Measurements from ENCODE around the gene USP19. TPM values are rescaled to one million over a fixed set of nuclear protein-coding genes. Genes with fewer than 3 reads are reported as not detected.

Gene USP19
- total RNA-seq, 1 donor from 2014 or later, result 75.0 TPM

DNA sequence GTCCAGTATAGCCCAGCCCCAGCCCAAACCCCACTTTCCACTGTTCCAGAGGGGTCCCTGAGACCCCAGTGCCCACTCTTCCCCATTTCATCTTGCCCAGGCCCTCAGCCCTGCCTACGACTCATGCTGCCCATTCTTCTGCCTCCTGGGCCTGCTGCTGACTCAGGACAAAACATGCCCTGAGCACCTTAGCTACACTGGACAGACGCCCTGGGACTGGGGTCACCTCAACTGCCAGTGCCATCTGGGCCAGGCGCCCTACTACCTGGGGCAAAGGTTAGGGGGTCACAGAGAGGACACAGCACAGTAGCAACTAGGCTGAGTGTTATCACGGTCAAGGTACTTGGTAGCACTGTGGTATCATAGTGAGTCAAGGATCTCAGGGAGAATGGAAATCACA, 14.9 kb upstream of the USP19 start:
- intact Hi-C loops (cut with micrococcal nuclease), result no loop called here

DNA sequence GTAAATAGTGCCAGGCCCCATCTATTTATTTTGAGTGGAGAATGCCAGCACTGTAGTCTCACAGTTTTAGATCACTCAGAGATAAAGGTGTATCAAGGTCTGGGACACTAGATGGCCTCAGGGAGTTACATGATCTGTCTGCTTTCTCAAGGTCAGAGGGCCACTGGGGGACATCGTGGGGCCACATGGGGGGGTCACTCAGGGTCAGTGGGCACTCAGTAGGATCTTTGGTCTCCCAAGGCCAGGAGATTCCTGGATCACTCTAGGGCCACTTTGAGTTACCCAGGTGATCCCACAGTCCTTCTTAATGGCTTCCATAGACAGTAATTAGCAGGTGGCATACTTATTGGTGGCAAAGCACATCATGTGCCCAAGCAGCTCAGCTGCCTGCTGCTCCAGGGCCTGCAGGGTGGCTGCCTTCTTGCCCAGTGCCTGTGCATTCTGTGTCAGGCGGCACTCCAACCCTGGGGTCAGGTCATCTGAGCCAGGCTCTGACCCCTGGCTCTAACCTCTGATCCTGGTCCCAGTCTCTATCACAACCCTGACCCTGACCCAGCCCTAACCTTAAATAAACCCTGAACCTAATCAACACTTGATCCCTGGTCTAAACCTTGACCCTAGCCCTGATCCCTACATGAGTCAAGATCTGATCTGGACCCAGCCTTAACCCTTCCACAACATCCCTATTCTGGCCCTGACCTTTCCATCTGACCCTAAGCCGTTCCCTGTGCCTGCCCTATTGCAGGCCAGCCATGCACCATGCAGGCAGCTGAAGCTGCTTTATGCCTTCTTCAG, 14.0 kb upstream of the USP19 start:
- intact Hi-C loops (cut with micrococcal nuclease), result no loop called here

GRCh38 chr3:49133226-49133951, 12.8 kb upstream of the USP19 start:
- intact Hi-C loops (cut with micrococcal nuclease), result no loop called here

GRCh38 chr3:49132437-49133225, 12.0 kb upstream of the USP19 start, which contains the start of gene LAMB2:
TSS of gene LAMB2 (minus strand) at chr3:49133050. CDS start at chr3:49132867, 183 bp downstream.
- intact Hi-C loops (cut with micrococcal nuclease), result no loop called here

DNA sequence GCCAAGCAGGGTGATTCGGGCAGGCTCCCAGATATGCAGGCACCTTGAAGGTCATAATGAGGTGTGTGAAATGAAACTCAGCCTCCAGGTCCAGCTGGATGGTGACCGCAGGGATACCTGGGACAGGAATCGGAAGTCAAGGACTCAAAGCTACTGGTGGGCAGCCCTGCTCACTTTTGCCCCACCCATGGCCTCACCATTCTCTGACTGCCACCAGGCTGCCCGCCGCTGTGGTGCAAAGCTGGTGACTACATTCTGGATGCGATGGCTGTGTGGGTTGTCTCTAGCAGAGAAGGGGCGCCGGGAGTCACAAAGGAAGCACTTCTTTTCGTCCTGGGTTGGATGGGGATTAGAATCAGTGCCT, 11.4 kb upstream of the USP19 start:
- intact Hi-C loops (cut with micrococcal nuclease), result no loop called here

DNA sequence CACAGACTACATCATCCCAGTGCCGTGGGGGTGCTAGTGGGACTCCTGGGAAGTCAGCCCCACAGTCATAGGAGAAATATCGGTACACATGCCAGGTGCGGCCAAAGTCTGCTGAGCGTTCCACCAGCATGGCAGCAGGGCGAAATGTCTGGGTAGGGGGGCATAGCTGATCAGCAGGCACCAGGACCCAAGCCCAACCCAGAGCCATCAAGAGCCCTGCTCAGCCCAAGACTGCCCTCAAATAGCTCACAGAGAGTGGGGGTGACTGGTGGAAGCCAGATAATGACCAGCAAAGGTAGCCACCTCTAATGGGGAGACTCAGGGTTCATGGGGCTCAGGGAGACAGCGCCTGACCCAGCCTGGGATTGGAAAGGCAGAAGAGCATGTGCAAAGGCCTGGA, 11.0 kb upstream of the USP19 start:
- intact Hi-C loops (cut with micrococcal nuclease), result no loop called here

DNA sequence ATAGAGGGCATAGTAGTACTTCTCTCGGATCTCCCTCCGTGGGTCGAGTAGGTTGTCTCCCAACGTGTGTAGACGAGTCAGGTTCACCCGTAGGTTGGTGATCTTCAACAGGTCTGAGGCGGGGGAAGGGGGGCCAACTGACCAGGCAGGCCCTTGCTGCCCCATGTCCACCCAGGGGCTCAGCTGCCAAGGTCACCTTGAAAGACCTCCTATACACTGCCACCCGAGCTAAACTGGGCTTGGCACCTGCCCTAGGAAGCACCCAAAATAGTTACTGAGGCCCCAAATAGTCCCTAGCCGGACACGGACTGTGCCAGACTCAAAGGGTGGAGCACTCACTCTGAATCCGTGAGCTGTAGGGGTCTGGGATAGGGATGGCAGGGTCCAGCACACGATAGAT, 10.4 kb upstream of the USP19 start:
- intact Hi-C loops (cut with micrococcal nuclease), result no loop called here

DNA sequence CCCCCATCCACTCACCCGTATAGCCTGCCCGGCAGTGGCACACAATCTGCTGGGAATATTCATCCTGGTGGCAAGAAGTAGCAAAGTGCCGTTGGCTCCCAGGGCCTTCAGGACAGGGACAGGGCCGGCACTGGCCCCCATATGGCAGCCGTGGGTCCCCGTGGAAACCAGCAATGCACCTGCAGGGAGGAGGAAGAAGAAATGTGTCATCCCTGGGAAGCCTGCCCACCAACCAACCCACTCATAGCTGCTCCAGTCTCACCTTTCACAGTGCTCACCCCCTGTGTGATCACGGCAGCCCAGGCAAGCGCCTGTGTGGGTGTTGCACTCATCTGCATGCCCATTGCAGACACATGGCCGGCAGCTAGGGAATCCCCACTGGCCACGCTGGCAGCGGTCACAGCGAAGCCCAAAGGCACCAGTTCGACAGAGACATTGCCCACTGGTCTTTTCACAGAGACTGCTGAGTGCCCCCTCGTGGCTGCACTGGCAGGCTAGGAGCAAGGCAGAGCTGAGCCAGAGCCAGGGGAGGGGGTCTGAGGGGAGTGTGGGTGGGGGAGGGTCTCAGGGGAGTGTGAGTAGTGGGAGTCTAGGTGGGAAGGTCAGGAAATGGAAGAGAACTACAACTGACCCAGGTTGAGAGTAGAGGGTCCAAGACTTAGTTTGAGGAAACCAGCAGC, 4.5 kb upstream of the USP19 start:
- intact Hi-C loops (cut with micrococcal nuclease), result loop anchor here (5.0 kb wide), 1 partner anchor 547 kb away; the partner anchor contains the start of gene APEH

DNA sequence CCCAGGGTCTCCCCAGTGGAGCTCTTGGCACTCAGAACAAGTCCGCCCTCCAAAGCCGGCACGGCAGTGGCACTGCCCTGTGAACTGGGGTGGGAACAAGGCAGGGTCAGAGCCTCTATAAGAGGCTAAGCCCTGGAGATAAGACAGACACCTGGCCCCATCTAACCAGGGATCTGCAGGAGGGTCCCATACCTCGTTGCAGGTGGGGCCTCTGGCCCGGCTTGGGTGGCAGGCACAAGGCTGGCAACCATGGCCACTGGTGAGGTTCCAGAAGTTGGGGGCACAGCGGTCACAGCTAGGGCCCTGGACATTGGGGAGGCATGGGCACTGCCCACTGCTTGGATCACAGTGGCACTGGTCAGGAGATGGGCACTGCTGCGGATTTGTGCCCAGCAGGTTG, 3.6 kb upstream of the USP19 start:
- intact Hi-C loops (cut with micrococcal nuclease), result loop anchor here (5.0 kb wide), 1 partner anchor 548 kb away; the partner anchor contains the start of gene APEH

DNA sequence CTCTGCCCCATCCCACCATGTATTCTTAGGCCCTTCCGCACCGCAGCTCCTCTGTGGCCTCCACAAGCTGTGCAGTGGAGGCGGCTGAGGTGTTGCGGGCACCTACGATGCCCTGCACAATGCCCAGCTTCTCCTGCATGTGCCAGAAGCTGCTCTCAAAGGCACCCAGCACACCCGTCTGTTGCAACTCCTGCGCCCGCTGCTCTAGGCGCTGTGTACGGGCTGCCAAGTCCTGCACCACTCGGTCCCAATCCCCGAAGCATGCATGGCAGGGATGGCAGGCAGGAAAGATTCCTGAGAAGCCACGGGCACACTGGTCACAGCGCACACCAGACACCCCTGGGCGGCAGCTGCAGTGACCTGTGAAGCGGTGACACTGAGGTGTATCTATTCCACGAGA, 3.1 kb upstream of the USP19 start:
- intact Hi-C loops (cut with micrococcal nuclease), result loop anchor here (5.0 kb wide), 1 partner anchor 549 kb away; the partner anchor contains the start of gene APEH

DNA sequence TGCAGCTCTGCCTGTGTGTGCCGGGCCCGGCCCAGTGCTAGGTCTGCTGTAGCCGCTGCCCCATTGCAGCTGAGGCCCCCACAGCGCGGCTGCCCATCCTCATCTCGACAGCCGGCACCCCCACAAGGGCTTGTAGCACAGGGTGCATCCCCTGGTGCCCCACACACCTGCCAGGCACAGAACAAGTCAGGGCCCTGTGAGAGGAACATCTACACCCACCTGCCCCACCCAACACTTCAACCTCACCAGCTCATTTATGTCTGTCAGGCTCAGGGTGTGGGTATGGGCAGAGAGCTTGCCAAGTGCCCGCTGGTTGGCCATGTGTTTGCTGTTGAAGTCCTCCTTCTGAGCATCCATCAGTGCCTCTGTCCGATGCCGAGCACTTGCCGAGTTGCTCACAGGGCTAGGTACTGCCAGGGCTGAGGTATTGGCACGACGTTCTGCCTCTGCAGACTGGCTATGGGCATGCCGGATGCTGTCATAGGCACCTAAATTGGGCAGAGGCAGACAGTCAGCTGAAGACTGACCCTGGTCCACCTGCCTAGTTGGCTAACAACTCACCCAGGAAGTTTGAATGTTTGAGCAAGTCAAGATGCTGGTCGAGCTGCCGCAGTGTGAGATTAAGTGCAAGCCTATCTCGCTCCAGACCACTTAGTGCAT, 2.4 kb upstream of the USP19 start:
- intact Hi-C loops (cut with micrococcal nuclease), result loop anchor here (5.0 kb wide), 1 partner anchor 549 kb away; the partner anchor contains the start of gene APEH

DNA sequence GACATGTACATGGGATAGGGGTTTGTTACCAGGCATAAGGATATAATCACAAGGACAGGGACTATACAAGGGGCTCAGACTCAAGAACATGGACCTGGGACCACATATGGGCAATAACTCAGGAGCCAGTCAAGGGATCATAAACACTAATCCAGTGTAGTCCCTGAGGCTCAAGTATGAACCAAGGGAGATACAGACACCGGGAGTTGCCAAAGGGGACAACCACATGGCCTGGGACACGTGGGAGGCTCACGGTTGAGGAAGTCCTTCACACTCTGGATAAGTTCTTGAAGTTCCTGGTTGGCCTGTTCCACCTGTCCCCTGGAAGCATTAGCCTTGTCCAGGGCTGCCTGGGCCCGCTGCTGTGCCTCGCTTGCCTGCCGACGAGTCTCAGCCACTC, 1.8 kb upstream of the USP19 start:
- intact Hi-C loops (cut with micrococcal nuclease), result loop anchor here (5.0 kb wide), 1 partner anchor 550 kb away; the partner anchor contains the start of gene APEH

DNA sequence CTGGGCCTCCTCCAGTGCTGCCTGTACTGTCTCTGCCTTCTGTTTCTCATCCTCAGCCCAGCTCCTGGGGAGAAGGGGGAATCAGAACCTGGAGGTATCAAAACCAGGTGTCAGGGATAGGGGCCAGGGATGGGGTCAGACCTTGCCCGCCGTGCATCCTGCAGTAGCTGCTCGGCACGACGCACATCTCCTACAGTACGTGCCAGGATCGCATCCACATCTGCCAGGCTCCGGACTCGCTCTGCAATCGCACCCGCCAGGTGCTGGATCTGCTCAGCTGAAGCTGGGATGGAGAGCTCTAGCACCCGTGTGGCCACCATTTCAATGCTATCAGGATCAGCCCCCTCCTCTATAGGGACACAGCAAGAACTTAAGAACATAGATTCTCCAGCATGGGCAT, 1.4 kb upstream of the USP19 start:
- intact Hi-C loops (cut with micrococcal nuclease), result loop anchor here (5.0 kb wide), 1 partner anchor 550 kb away; the partner anchor contains the start of gene APEH

DNA sequence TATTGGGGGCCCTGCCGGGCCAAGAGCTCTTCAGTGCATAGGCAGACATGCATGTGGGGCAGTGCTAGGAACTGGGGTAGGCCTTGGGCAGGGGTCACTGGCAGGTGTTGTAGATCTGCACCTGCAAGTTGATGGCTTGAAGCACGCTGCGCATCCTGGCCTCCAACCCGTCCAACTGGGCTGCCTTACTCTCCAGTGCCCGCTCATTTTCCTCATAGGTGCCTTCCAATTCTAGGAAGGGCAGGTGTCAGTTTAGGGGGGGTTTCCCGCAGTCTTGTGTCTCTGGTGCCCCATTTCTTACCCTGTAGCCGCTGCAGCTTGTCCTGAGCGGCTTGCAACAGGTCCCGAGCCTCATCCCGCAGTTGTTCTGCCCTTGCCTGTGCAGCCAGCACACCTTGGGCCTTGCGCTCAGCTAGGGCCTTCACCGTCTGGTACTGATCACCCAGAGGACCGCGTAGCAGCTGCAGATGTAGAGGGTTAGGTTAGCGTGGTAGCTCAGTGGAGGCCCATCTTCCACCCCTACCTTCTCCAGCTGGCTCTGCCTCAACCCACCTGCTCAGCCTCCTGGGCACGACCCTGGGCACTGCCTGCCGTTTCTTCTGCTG, 611 bp upstream of the USP19 start:
- intact Hi-C loops (cut with micrococcal nuclease), result loop anchor here (2.0 to 5.0 kb wide), 2 partner anchors 404 to 551 kb away; partner anchors contain the start of genes APEH and IP6K2

- intact Hi-C loops (cut with micrococcal nuclease), result loop anchor here (1.0 to 5.0 kb wide), 12 partner anchors 16 to 552 kb away; partner anchors contain the start of genes APEH, DAG1, IMPDH2 and IP6K2
These were observed 556 bp downstream of the USP19 start for GRCh38 chr3:49120096-49120437.

DNA sequence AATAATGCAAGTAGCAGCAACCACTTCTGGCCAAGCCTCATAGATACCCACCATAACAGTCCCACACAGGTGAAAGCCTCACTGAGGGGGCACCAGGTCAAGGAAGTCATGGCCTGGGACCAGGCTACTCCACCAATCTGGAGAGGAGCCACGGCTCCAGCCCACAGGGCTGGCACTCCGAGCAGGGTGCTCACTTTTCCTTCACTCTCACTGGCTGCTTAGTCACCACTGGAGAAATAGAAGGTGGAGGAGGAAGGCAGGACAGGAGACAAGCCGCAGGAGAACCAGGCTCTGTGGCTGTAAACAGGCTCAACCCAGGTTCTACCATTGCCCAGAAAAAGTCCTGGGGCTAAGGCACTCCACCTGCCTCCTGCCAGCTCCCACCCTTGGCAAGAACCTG, 1.2 kb downstream of the USP19 start:
- intact Hi-C loops (cut with micrococcal nuclease), result no loop called here

DNA sequence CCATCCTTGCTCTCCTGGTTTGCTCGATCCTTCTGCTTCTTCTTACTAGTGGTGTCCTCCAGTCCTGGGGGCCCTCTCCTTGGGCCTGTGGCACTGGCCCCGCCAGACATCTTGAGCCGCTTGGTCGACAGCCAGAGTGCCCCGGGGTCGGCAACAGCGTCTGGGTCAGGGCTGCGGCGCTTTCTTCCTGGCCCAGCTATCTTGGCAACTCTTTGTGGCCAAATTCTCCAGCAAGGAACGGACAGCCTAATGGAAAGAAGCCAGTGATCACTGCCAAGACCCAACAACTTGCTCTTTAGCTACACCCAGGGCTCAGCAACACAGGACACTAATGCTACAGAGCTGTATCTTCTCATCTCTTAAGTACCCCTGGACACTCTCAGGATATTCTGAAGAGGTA, 1.6 kb downstream of the USP19 start:
- intact Hi-C loops (cut with micrococcal nuclease), result no loop called here

- intact Hi-C loops (cut with micrococcal nuclease), result no loop called here
These were observed 8.4 kb downstream of the USP19 start for GRCh38 chr3:49112262-49112661.

GRCh38 chr3:49111347-49111746, 9.3 kb downstream of the USP19 start:
- intact Hi-C loops (cut with micrococcal nuclease), result no loop called here

- intact Hi-C loops (cut with micrococcal nuclease), result no loop called here
These were observed 9.8 kb downstream of the USP19 start for GRCh38 chr3:49110780-49111179.

Measured in T-helper 1 cell treated with Interleukin-12 subunit alpha and Interleukin-12 subunit beta and Interleukin-4 antibody, amounts not matched to agents 30 ng/mL and 1 ng/mL, for 36 hours (primary cell).